Neutrophil (primary cell): ENCODE measurements around the gene KCNJ12.

Source experiments
- H3K27ac ChIP-seq: fragments of 200-600 bp; sonication (generic); 2 replicates; pipeline ENCODE4 v1.5.1; 2016; ENCODE audit warnings: mild to moderate bottlenecking, moderate library complexity
- H3K27me3 ChIP-seq: fragments of 200-600 bp; sonication (generic); 2 replicates; pipeline ENCODE4 v1.6.0; 2016; ENCODE audit warnings: mild to moderate bottlenecking
- H3K36me3 ChIP-seq: fragments of 200-600 bp; sonication (generic); 2 replicates; pipeline ENCODE4 v1.5.1; 2017
- H3K4me1 ChIP-seq, 2 experiments: fragments of 200-600 bp in 1 of 2; sonication (generic) in 1 of 2; 1 replicate in 1 of 2; 2 replicates in 1 of 2; pipeline versions ENCODE4 v1.5.1 to v1.6.1; 2013 to 2016; ENCODE audit warnings: low read depth in 1 of 2, low read length in 1 of 2, mild to moderate bottlenecking in 1 of 2, moderate library complexity in 1 of 2; ENCODE audit not compliant: control insufficient read depth in 1 of 2, insufficient read depth in 1 of 2
- H3K4me3 ChIP-seq, 2 experiments: fragments of 200-600 bp in 1 of 2; sonication (generic) in 1 of 2; 1 replicate in 1 of 2; 2 replicates in 1 of 2; pipeline ENCODE4 v1.5.1; 2013 to 2016; ENCODE audit warnings: low read depth in 1 of 2, low read length in 1 of 2, mild to moderate bottlenecking in 1 of 2, moderate library complexity in 1 of 2
- H3K9me3 ChIP-seq: fragments of 200-600 bp; sonication (generic); 2 replicates; pipeline ENCODE4 v1.5.1; 2016
- TF ChIP-seq, protein P1 (sequence below): fragments of 200-600 bp; sonication (generic); IDR thresholded peaks from 2 replicates; pipeline ENCODE4 v1.5.1; 2016; ENCODE audit warnings: antibody characterized with exemption

The KCNJ12 gene

DNA sequence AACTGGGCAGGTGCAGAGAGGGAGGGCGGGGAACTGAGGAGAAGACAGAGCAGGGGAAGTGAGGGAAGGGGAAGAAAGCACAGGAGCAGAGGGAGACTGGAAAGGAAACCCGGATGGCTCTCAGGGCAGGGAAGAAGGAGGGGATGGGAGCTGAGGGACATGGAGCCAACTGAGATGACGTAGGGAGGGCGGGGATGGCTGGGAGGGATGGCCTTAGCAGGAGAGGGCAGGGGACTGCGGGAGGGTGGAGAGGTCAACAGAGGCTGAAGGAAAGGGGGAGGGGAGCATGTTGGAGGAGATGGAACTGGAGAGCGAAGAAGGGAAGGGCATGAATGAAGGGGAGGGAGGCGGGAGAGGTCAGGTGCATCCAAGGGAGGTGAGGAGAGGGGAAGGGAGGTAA, 81.9 kb downstream of the KCNJ12 start:
- no peak overlapping the region for H3K4me3 ChIP-seq
- H3K36me3 ChIP-seq, result no peaks in the 10 kb centered on the region
- peaks cover 0 to 7% of the 10 kb centered on the region in 2 experiments for H3K4me1 ChIP-seq
- no peak overlapping the region for H3K27ac ChIP-seq
- TF ChIP-seq, protein P1, sequence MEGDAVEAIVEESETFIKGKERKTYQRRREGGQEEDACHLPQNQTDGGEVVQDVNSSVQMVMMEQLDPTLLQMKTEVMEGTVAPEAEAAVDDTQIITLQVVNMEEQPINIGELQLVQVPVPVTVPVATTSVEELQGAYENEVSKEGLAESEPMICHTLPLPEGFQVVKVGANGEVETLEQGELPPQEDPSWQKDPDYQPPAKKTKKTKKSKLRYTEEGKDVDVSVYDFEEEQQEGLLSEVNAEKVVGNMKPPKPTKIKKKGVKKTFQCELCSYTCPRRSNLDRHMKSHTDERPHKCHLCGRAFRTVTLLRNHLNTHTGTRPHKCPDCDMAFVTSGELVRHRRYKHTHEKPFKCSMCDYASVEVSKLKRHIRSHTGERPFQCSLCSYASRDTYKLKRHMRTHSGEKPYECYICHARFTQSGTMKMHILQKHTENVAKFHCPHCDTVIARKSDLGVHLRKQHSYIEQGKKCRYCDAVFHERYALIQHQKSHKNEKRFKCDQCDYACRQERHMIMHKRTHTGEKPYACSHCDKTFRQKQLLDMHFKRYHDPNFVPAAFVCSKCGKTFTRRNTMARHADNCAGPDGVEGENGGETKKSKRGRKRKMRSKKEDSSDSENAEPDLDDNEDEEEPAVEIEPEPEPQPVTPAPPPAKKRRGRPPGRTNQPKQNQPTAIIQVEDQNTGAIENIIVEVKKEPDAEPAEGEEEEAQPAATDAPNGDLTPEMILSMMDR, result no peak
- peaks cover 92% of the 10 kb centered on the region for H3K27me3 ChIP-seq
- no peaks in the 10 kb centered on the region for H3K9me3 ChIP-seq

DNA sequence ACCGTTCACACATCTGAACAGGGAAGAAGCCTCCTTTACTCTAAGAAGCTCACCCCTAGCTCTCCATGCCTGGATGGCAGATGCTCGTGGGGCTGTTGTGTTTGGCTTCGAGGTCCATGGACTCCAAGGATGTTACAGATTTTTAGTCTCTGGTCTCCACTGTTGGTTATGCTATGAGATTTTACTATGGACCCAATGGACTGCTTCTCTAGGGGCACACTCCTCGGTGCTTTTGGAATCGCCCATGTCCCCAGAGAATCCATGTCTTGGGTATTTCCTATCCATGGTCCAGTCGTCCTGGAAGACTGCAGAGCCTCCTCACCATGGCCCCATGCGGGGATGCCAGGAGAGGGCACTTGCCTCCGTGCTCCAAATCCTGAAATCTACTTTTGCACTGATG, 83.4 kb downstream of the KCNJ12 start:
- TF ChIP-seq, protein P1, result no peak
- Histone ChIP-seq H3K4me3 (no peak overlapping the region), H3K9me3 (no peaks in the 10 kb centered on the region), H3K27ac (no peak overlapping the region), H3K4me1 (peaks cover 0 to 7% of the 10 kb centered on the region in 2 experiments), H3K27me3 (peaks cover 92% of the 10 kb centered on the region), H3K36me3 (no peaks in the 10 kb centered on the region)

DNA sequence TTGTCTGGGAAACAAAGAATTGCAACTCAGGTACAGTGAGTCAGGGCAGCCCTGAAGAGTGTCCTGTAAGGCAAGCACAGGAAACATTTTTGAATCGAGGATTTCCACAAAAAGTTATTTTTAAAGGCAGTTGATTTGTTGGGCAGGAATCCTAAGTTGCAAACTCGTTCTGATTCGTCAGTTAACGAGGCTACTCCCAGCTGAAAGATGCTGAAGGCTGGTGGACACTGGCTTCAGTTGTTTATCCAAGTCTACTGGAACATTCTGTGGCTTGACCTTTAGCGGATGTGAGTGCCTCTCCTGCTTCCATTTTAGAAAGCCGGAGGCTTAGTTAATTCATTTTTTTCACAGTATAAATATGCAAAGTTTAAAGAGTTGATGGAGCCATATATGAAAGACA, 84.2 kb downstream of the KCNJ12 start:
- TF ChIP-seq, protein P1, result no peak
- no peaks in the 10 kb centered on the region for H3K36me3 ChIP-seq
- H3K9me3 ChIP-seq, result no peaks in the 10 kb centered on the region
- H3K4me3 ChIP-seq, result no peak overlapping the region
- H3K27ac ChIP-seq, result no peak overlapping the region
- peaks cover 0 to 7% of the 10 kb centered on the region in 2 experiments for H3K4me1 ChIP-seq
- H3K27me3 ChIP-seq, result peaks cover 94% of the 10 kb centered on the region

DNA sequence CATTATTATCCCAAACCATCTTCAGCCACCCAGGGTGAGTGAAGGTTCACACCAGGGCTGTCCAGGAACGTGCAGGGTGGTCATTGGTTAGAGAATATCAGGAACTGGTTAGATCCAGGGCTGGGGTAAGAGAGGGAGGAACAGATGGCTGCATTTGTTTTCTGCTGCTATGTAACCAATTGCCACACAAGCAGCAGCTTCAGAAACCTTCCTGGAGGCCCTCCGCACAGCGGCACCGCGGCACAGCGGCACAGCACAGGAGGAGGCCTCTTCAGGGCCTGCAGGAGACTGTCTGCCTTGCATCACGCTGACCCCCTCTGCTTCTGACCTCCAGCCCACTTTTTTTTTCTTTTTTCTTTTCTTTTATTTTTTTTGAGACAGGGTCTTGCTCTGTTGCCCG, 86.1 kb downstream of the KCNJ12 start:
- TF ChIP-seq, protein P1, result no peak
- Histone ChIP-seq H3K27ac (no peak overlapping the region), H3K4me3 (no peak overlapping the region), H3K27me3 (peaks cover 98% of the 10 kb centered on the region), H3K4me1 (peaks cover 0 to under 1% of the 10 kb centered on the region in 2 experiments), H3K9me3 (no peaks in the 10 kb centered on the region), H3K36me3 (no peaks in the 10 kb centered on the region)

DNA sequence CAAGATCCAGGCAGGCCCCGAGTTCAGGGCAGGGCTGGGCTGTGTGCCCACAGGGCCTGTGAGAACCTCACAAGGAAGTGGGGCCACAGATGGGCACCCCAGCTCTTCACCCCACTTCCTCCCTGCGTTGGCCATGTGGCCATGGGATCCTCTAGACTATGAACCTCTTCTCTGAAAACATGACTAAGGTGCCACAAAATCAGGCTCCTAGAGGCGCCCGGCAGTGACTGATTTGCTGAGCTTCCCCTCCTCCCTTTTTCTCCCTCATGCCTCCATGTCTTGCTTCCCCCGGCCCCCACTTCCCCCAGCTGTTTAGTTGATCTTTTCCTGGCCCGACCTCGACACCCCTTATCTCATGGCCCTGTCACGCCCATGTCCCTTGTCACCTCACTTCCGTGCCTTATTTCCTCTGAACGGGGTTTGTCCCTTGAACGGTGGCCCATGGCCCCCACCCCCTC, 87.1 kb downstream of the KCNJ12 start:
- Histone ChIP-seq H3K4me3 (no peak overlapping the region), H3K27ac (no peak overlapping the region), H3K36me3 (no peaks in the 10 kb centered on the region), H3K4me1 (no peaks in the 10 kb centered on the region), H3K27me3 (peaks cover 97% of the 10 kb centered on the region), H3K9me3 (no peaks in the 10 kb centered on the region)
- TF ChIP-seq, protein P1, result no peak
